HG02973 (cell line): Measurements from ENCODE around the gene RFX7.

ENCODE experiments used
- ATAC-seq: cut with Tn5 transposase; IDR thresholded peaks from one replicate; pipeline ENCODE4 v1.9.1; 2021; ENCODE audit warnings: moderate library complexity; ENCODE audit not compliant: unreplicated experiment

Gene RFX7

GRCh38 chr15:56244811-56245576 lies 1.3 kb upstream of the RFX7 start:
- ATAC-seq: no peak

- ATAC-seq: no peak
Observed at GRCh38 chr15:56244038-56244810, 545 bp upstream of the RFX7 start.

GRCh38 chr15:56242576-56243162 lies 1.0 kb downstream of the RFX7 start:
- no peak for ATAC-seq

- ATAC-seq: no peak
Observed at GRCh38 chr15:56241374-56242105, 2.1 kb downstream of the RFX7 start.

- no peak for ATAC-seq
Observed at GRCh38 chr15:56240390-56240789, 3.3 kb downstream of the RFX7 start.

- no peak for ATAC-seq
Observed at GRCh38 chr15:56236197-56236596, 7.5 kb downstream of the RFX7 start.

GRCh38 chr15:56234804-56235203 lies 8.9 kb downstream of the RFX7 start:
- ATAC-seq: no peak

- no peak for ATAC-seq
Observed at GRCh38 chr15:56233549-56233948, 10.1 kb downstream of the RFX7 start.

GRCh38 chr15:56232058-56232457 lies 11.6 kb downstream of the RFX7 start:
- ATAC-seq: no peak

- no peak for ATAC-seq
Observed at GRCh38 chr15:56228854-56229253, 14.8 kb downstream of the RFX7 start.

GRCh38 chr15:56228352-56228751 lies 15.3 kb downstream of the RFX7 start:
- no peak for ATAC-seq

- no peak for ATAC-seq
Observed at GRCh38 chr15:56227780-56228179, 15.9 kb downstream of the RFX7 start.

GRCh38 chr15:56227306-56227705 lies 16.4 kb downstream of the RFX7 start:
- ATAC-seq: no peak

GRCh38 chr15:56225520-56225919 lies 18.2 kb downstream of the RFX7 start:
- no peak for ATAC-seq

GRCh38 chr15:56222302-56222701 lies 21.4 kb downstream of the RFX7 start:
- no peak for ATAC-seq

- ATAC-seq: no peak
Observed at GRCh38 chr15:56217341-56217740, 26.3 kb downstream of the RFX7 start.

GRCh38 chr15:56215769-56216168 lies 27.9 kb downstream of the RFX7 start:
- no peak for ATAC-seq

GRCh38 chr15:56211960-56212550 lies 31.6 kb downstream of the RFX7 start:
- ATAC-seq: no peak

- ATAC-seq: no peak
Observed at GRCh38 chr15:56211064-56211463, 32.6 kb downstream of the RFX7 start.

- no peak for ATAC-seq
Observed at GRCh38 chr15:56208641-56209155, 35.0 kb downstream of the RFX7 start.

- no peak for ATAC-seq
Observed at GRCh38 chr15:56208185-56208584, 35.5 kb downstream of the RFX7 start.
